Fibroblast of skin of scalp (primary cell): ENCODE measurements around the gene PLEKHA5.

Source experiments
- DNase-seq: peaks from one replicate; pipeline ENCODE4 v3.0.0-alpha.2; 2013

Gene PLEKHA5

DNA sequence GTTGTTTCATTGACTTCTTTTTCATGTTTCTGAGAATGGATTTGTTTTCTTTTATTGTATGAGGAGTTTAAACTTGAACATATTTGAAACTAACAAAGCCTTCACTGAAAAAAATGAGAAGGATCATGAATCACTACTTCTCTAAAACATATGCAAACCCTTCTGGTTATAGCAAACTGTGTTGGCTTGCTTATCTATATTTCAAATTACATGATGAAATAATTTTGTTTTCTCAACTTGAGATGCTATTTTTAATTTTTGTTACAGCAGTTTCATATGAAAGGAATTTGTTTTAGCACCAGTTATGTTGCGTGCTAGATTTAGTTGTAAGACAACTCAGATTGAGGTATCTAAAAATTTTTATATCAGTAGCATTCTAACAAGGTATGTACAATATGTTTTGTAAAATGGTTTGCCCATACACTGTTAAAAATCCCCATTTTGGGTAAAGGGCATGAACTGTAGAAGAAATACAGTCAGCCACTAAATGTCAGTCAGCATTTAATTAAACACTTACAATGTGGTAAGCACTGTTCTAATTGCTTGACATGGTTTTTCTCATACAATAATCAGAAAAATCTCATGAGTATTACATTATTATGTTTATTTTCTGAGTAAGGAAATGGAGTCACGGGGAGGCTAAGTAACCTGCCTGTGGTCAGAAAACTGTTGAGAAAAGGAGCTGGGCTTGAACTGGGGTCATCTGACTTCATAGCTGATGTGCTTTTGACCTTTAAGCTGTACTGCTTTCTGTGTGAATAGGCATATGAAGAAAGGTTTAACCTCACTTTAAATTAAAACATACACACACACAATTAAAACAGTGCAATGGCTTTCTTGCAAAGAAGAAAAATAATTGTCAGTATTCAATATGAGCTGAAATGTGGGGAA lies 105.7 kb downstream of the PLEKHA5 start:
- DNase-seq: peak; percentile 64

DNA sequence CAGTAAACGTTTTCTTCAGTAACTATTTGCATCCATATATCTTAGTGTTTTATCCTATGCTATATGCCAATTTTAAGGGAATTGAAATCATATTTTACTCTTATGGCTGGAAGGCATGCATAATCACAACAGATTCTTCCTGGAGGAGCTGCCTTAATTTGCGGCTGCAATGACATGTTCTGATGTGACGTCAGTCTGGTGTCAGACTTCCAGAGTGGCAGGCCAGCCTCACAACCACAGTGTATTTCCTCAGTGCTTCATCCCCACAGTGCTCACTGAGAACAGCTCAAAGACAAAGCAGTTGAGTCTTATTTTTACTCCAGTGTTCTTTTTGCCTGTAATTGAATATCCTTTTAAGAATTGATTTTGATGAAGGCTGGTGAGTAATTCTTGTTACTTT lies 107.1 kb downstream of the PLEKHA5 start:
- peak; percentile 79 for DNase-seq

DNA sequence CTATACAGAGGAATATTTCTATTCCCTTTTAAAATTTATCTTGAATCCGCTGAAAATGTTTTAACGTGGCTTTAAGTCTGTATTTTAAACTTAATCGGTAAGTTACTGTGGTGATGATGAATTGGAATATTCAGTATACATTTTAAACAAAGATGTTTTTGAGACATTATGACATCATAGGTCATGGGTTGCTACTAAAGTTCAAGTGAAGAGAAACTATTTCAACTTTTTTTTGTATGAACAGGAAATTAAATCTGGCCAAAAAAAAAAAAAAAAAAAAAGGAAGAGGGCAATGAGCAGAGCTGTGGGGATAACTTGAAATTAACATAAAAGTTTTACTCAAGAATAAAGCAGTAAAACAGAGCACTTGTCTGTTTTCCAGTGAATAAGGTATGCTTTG lies 109.0 kb downstream of the PLEKHA5 start:
- DNase-seq: no peak

DNA sequence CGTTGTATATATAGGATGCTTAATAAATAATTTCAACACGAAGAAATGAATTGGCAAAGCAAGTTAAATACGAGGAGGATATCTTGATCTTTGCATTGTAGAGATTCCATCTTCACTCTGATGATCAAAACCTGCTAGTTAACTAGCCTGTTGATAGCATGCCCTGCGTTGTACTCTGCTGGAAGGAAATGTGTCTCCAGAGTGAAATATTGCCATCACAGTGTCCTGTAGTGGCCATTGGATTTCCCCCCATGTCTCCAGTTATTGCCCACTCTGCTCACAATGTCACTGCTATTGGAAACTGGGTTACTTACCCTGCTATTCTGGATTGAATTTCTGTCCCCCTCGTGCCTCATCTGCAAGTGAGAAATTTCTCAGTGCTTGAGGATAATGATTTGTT lies 109.6 kb downstream of the PLEKHA5 start:
- DNase-seq: no peak

DNA sequence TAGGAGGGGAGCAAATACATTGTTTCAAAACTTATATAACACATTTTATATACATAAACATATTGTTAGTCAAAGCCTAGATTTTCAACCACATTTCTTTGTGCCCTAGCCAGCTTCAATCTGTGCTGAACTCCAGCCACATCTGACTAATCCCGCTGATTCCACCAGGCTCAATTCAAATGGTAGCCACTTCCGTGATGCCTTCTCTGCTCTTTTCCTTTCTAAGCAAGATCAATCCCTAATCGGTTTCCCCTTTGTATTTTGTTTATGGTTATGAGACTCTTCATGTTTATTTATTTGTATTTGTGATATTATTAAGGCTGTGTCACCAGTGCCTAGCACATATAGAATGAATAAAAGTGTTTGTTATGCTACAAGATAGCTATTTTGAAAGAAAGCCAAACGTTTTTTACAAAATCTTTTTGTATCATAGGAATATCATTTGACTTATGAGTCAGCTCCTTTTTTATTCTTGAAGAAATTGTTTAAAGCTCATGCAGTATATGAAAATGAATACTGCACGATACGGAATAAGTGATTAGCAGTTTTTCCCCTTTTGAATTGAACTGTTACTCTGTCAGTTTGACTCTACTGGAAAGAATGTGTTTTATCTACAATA lies 110.2 kb downstream of the PLEKHA5 start:
- peak; percentile 69 for DNase-seq

DNA sequence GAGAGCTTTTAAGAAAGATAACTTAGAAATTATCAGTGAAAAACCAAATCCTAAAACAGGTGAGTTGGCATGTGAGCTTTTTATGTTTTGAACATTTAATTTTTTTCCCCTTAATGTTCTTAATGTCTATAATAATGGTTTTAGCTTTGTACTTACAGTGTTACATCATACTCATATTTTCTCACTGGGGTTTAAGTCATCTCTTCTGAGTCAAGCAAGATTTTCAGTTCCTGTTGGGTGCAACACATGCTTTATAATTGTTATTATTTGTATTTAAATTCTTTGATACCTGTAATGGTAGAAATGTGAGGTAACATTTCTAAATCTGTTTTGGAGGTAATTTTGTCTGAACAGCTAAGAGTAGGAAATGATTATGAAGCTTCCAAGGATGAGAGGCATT lies 113.0 kb downstream of the PLEKHA5 start:
- DNase-seq: no peak

DNA sequence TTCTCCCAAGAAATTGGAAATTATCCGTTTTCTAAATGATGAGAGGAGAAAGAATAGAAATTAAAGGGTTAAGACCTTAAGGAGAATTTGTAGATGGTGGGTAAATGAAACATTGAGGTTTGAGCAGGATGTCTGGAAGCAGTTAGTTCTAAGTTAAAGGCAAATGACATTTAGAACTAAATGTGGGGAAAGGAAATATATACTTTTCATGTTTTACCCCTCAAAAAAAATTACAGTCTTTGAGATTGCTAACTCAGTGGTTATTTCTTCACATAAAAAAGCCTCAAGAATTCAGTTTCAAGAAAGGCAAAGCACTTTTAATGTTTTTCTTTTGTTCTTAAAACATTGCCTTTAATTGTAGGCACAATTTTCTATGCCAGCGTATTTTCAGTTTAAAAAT lies 114.0 kb downstream of the PLEKHA5 start:
- DNase-seq: no peak

DNA sequence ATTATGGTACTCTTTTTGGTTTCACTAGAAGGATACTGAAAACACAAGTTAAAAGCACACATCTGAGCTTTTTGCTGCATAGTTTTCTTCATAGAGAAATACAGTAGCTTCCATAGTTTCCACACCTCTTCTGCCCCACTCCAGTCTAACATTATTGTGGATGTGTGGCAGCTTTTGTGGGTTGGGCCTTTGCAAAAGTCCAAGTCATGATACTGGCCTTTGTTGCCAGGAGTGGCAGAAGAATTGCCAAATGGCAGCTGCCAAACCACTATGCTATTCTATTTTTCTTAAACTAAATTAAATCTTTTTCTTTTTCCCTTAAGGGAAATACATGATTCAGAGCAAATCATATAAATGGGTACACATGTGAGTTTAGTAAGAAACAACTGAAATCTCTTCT lies 114.8 kb downstream of the PLEKHA5 start:
- DNase-seq: peak; percentile 50

DNA sequence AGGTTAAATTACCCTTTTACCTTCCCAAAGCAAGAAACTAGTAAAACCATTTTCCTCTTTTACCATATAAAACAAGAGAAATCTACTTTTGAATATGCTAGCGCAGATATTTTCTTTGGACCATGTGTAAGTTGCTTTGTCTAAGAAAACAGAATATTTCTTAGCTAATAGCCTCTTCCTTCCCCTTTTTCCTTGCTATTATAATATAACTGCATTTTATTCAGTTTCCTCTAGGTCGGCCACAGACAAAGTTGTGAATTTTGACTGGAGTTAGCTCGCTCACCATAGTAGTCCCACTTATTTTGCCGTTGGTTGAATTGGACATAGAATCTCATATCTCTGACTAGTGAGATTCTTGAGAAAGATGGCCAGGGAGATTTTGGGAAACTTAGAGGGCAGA lies 115.6 kb downstream of the PLEKHA5 start:
- DNase-seq: no peak

DNA sequence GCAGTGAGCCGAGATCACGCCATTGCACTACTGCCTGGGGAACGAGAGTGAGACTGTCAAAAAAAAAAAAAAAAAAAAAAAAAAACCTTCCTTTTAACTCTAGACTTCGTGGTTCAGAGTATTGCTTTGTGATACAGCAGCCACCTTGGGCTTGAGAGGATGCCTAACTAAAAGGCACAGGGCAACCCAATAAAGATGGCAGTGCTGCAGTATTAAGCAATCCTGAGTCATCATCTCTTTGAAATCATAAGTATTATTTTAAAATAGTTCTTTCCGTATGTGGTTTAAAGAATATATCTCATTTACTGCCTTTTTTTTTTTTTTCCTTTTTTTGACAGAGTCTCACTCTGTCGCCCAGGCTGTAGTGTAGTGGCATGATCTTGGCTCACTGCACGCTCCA lies 116.1 kb downstream of the PLEKHA5 start:
- no peak for DNase-seq

DNA sequence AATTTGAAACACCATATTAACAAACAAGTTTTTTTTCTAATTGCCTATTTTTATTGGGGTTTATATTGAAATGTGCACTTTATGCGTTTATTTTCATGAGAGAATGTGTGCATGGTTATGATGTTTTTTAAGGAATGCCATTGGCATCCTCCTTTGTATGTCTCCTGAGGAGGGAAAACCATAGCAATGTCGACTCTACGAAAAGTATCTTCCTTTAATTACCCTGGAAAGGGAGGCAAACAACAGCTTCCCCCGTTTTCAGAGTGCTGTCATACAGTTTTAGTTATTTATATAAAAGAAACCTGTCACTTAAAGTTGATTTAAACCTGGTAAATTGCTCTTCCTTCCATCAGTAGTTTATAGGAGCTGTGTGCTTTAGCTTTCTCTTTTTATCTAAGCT lies 117.4 kb downstream of the PLEKHA5 start:
- DNase-seq: no peak

DNA sequence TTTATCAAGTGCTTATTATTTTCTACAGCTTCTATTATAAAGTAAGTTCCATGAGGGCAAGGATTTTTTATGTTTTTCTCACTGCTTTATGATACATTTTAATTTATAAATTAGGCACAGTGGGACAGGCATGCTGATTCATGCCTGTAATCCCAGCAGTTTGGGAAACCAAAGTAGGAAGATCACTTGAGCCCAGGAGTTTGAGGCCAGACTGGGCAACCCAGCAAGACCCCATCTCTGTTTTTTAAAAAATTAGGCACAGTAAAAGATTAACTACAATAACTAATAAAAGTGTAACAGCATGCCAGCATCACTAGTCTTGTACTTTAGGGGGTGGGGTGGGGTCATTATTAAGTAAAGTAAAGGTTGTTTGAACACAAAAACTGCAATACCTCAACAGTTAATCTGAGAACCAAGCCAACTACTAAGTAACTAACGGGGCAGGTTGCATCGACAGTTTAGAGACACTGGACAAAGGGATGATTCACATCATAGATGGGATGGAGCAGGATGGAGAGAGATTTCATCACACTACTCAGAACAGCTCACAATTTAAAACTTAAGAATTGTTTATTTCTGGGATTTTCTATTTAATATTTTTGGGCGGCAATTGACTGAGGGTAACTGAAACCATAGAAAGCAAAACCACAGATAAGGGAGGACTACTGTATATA lies 119.5 kb downstream of the PLEKHA5 start:
- DNase-seq: peak; percentile 81

DNA sequence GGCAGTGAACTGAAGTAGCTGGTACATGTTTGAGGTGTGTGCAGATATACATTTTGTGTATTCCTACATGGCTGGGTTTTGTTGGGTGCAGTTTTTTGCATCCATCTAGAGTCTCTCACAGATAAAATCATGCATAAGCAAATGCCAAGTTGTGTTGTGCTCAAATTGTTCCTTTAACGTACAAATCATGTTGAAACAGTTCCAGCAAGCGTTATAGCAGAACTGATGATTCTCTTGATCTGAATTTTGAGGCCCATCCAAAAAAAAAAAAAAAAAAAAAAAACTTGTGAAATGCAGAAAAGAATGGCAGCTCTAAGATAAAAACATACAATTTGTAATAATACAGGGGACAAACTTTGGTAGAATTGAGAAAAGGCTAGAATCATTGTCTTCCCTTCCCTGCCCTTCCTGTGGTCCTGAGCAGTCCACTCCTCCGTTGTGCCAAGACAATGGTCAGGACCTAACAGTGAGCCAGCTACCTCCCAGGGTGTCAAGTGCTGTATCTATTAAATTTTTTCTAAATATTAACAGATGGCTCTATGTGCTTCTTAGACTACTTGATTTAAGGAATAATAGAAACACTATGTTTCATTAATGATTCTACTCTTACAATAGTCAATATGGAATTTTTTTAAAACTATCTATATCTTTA lies 122.1 kb downstream of the PLEKHA5 start:
- no peak for DNase-seq

DNA sequence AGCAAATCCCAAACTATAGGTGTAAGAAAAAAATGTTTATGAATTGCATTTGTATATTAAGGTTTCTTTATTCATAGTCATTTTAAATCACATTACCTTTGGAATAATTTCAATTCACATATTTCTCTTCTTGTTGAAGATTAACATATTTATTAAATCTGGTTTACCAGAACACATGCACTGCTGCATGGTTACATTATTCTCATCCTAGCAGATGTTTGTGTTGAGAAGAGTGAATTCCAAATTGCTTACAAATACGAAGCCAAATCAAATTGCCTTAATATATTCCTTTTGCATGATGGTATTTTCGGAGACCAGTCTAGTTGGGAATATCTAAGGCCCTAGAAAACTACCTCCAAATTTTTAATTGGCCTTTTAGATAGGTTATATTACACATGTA lies 130.6 kb downstream of the PLEKHA5 start:
- DNase-seq: no peak

DNA sequence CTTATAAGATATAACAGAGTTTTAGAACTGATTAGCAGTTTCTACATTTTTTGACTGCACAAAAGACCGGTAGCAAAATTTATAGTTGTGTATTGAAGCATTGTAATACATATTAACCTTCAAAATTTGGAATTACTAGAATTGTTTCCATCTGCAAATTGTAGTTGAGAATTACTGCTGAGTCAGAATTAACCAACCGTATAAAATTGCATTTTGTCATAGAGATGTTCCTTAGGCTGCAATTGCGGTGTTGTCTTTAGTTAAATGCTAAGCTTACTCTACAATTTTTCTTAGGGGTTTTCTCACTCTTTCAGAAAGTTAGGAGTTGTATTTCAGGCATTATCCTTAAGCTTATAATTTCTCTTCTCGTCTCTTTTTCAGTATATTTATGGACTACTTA lies 132.2 kb downstream of the PLEKHA5 start:
- no peak for DNase-seq

DNA sequence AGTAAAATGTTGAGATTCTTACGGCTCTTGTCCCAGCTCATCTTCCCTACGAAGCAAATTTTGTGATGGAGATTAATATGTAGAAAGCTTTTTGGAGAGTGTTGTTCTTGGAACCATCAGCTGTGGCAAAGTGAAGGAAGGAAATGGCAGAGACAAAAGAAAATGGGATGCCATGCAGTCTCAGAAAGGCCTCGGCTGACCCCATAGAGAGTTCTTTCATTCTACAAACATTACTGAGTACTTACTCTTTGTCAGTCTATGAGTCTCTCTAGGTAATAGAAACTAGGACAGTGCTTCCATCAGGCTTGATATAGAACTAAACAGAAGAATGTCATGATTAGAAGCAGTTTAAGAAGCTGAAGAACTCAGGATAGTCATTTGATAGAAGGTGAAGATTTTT lies 134.1 kb downstream of the PLEKHA5 start:
- no peak for DNase-seq

DNA sequence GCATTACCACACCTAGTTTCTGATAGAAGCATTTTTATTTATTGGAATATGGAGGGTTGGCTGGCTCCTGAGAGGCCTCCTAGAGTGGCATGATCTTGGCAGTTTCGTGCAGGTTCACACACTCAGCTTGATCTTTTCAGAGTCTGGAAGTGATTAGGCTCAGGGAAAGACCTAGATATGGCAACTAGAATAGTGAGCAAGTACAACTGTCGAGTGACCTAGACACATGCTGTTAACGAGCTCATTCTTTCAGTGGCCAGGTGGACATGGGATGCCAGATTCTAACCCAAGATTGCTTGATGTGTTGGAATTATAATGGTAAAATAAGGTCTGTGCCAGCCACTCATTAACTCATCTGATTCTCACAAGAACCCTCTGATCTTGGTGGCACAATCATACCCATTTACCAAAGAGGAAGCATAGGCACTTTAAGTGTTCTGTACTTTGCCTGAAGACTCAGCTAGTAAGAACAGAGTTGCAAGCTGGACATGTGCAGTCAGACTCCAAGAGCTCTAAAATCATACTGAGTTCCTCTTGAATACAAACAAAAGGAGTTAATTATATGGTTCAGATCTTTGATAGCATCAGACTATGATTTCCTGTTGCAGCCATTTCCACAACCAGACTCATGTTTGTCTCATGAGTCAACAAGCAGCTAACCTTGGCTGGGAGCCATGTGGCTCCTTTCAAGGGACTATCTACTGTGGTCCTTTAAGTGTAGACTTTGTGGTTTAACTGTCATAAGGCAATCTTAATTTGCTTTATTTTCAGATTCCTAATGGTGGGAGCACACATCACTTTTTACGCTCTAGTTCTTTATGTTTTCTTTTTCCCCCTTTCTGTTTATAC lies 144.2 kb downstream of the PLEKHA5 start:
- peak; percentile 99 for DNase-seq

DNA sequence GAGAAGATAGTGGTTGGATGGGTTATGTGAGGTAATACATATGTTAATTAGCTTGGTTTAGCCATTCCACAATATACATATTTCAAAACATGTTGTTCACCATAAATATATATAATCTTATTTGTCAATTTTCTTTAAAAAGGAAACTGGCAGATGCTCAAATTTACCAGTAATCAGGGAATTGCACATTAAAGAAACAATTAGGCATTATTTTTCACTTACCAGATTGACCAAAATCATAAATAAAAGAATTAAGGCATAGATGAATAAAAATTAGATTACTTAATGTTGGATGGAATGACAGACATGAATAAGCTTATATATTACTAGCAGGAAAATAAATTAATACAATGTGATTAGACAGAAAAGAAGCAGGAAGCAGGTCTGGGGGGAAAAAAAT lies 147.2 kb downstream of the PLEKHA5 start:
- DNase-seq: no peak

DNA sequence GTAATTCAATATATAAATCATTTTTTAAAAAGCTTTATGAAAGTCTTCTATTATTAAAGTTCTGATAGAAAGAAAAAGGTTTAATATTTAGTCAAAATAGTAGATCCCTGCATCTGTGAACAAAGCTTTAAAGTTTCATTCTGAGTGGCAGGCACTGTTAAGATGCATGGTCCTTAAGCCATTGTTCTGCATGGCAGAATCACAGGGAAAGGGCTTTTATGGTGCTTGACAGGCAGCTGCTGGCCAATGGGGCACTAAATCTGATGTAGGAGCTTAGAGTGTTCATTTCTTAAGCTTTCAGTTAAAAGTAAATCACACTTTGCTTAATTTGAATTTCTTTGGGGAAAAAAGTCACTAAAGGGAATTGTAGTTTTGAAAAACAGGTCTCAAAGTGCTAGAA lies 148.2 kb downstream of the PLEKHA5 start:
- DNase-seq: no peak

DNA sequence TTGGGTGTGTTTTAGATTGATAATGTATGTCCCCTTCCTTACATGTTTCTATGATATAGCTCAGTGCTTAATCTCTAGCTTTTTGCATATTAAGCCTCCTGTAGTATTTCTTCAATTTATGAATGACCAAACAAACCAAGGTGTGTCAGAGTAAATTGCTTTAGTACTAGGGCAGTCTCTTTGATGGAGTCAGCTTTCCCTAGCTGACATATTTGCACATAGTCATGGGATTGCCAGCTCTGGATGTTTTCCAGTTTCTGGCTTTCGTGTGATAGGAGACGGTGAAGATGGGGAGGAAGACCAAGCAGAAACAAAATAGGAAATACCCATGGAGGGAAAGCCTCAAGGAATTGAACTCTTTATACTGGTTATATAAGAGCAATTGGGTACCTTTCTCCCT lies 148.9 kb downstream of the PLEKHA5 start:
- DNase-seq: no peak

DNA sequence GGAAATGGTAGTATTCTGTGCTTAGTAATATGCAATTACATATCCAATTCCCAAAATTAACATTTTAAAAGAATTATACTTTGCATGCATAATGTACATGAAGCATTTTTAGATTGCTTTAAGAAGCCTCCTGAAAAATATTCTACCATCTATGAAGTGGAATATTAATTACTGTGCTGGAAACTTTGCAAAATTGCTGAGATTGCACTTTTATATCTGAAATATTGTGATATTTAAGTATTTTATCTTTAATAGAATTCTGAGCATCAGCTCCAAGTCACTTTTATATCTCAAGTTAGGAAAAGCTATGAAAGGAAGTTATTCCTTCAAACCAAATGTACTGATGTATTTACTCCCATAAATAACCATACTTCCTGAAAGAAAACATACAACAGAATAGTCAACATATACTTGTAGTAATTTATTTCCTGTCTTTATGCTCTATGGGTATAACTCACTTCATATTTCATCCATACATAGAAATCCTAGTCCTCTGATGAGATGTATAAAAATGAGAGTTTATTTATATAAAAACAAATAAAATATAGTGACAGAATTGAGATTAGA lies 152.7 kb downstream of the PLEKHA5 start:
- no peak for DNase-seq

DNA sequence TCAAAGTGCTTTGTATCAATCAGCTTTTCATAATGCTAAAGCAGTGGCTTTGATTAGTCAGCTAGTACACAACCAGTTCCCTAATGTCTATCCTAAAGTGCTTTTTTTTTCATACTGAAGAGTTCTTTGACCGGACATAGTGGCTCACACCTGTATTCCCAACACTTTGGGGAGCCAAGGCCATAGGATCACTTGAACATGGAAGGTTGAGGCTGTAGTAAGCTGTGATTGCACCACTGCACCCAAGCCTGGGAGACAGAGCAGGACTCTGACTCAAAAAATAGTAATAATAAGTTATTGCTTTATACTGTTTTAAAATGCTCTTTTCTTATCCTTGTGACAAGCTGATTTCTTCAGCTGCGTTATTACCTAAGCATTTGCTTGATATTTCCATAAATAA lies 155.1 kb downstream of the PLEKHA5 start:
- no peak for DNase-seq
